Stomach (tissue), 4 donors: ENCODE results near the gene SLC16A7.

Experiments used
- CTCF ChIP-seq, 7 experiments: fragments of 450-650 bp in 4 of 7; fragments of 200-600 bp in 3 of 7; sonication (generic) in 3 of 7; IDR thresholded peaks; one replicate each; pipeline ENCODE4 v1.5.1; 2016 to 2019; ENCODE audit warnings: antibody characterized with exemption in 7 of 7, control low read depth in 2 of 7, mild to moderate bottlenecking in 1 of 7
- POLR2A ChIP-seq, 4 donors: fragments of 450-650 bp; IDR thresholded peaks; one replicate each; pipeline ENCODE4 v1.6.1; 2016; ENCODE audit warnings: antibody characterized with exemption in 4 of 4, control low read depth in 2 of 4, mild to moderate bottlenecking in 1 of 4, moderate library complexity in 1 of 4
- POLR2AphosphoS5 ChIP-seq, 3 donors: sonication (generic); formaldehyde crosslinking; IDR thresholded peaks; one replicate each; pipeline ENCODE4 v1.6.1; 2016; ENCODE audit warnings: antibody characterized with exemption in 3 of 3

GRCh38 chr12:59675461-59675860, 79.6 kb downstream of the SLC16A7 start:
- TF ChIP-seq POLR2A (IDR thresholded peaks at IDR 0.05), result no peak
- no peak for TF ChIP-seq CTCF (IDR thresholded peaks at IDR 0.05)
- no peak for TF ChIP-seq POLR2AphosphoS5 (IDR thresholded peaks at IDR 0.05)
